K562 (cell line): ENCODE measurements around the gene MFSD12. TPM values are rescaled to one million over a fixed set of nuclear protein-coding genes. Genes with fewer than 3 reads are reported as not detected.

ENCODE experiments used
- ARHGAP35 ChIP-seq: fragments of 450-650 bp; IDR thresholded peaks from 2 replicates; pipeline ENCODE4 v1.6.1; 2018; ENCODE audit not compliant: partially characterized antibody
- C11orf30 ChIP-seq: fragments of 450-650 bp; IDR thresholded peaks from 2 replicates; pipeline ENCODE4 v1.6.1; 2016; ENCODE audit warnings: low read depth, mild to moderate bottlenecking
- CTCF ChIP-seq, 3 experiments: IDR thresholded peaks in 2 of 3; conservative IDR thresholded peaks in 1 of 3; 2 replicates each; pipeline ENCODE4 v1.5.1; 2011 to 2012; ENCODE audit warnings: low read length in 3 of 3, mild to moderate bottlenecking in 3 of 3, control low read depth in 2 of 3, improper control_type of control experiment in 1 of 3, inconsistent platforms in 1 of 3, low read depth in 1 of 3, mixed read lengths in 1 of 3, moderate library complexity in 1 of 3; ENCODE audit not compliant: insufficient read depth in 2 of 3
- E2F4 ChIP-seq: sonication (generic); formaldehyde crosslinking; IDR thresholded peaks from 2 replicates; pipeline ENCODE4 v1.8.0; 2022; ENCODE audit warnings: mild to moderate bottlenecking, low read depth, missing genetic modification reagents
- FOXK1 ChIP-seq: sonication (generic); formaldehyde crosslinking; IDR thresholded peaks from 2 replicates; pipeline ENCODE4 v1.8.0; 2022; ENCODE audit warnings: missing genetic modification reagents, mild to moderate bottlenecking, borderline replicate concordance
- FOXK2 ChIP-seq, 2 experiments: fragments of 450-650 bp; IDR thresholded peaks in 1 of 2; conservative IDR thresholded peaks in 1 of 2; 2 replicates each; pipeline ENCODE4 v1.6.1; 2016; ENCODE audit warnings: low read depth in 2 of 2, mild to moderate bottlenecking in 1 of 2
- FOXP1 ChIP-seq: sonication (generic); formaldehyde crosslinking; IDR thresholded peaks from 2 replicates; pipeline ENCODE4 v1.8.0; 2022; ENCODE audit warnings: mild to moderate bottlenecking, missing genetic modification reagents
- GABPA ChIP-seq: fragments of 200-800 bp; sonication (Bioruptor generic); conservative IDR thresholded peaks from 2 replicates; pipeline ENCODE4 v1.6.1; 2016; ENCODE audit warnings: low read depth, missing genetic modification characterization, missing compliant biosample characterization
- GTF2E2 ChIP-seq: fragments of 200-800 bp; sonication (Bioruptor generic); IDR thresholded peaks from 2 replicates; pipeline ENCODE4 v1.6.1; 2016; ENCODE audit warnings: missing genetic modification characterization, missing compliant biosample characterization
- JUND ChIP-seq, 2 experiments: IDR thresholded peaks; 2 replicates in 1 of 2; 3 replicates in 1 of 2; pipeline ENCODE4 v1.6.1; 2011; ENCODE audit warnings: borderline replicate concordance in 2 of 2, low read depth in 2 of 2, low read length in 2 of 2, improper control_type of control experiment in 1 of 2, missing biosample characterization in 1 of 2, missing genetic modification characterization in 1 of 2, missing genetic modification reagents in 1 of 2
- LEF1 ChIP-seq: fragments of 450-650 bp; IDR thresholded peaks from 2 replicates; pipeline ENCODE4 v1.6.1; 2016; ENCODE audit warnings: mild to moderate bottlenecking
- MBD1 ChIP-seq: fragments of 250-450 bp; sonication (Bioruptor Pico); IDR thresholded peaks from 2 replicates; pipeline ENCODE4 v1.8.0; 2022; ENCODE audit warnings: inconsistent platforms
- MEIS2 ChIP-seq: fragments of 450-650 bp; IDR thresholded peaks from 2 replicates; pipeline ENCODE4 v1.6.1; 2014; ENCODE audit warnings: mild to moderate bottlenecking; ENCODE audit not compliant: partially characterized antibody
- MIER1 ChIP-seq: fragments of 450-650 bp; IDR thresholded peaks from 2 replicates; pipeline ENCODE4 v1.6.1; 2016; ENCODE audit warnings: antibody characterized with exemption, mild to moderate bottlenecking, low read depth
- NBN ChIP-seq: fragments of 450-650 bp; IDR thresholded peaks from 2 replicates; pipeline ENCODE4 v1.6.1; 2016; ENCODE audit warnings: low read depth, mild to moderate bottlenecking
- NCOA1 ChIP-seq: fragments of 450-650 bp; IDR thresholded peaks from 2 replicates; pipeline ENCODE4 v1.6.1; 2016; ENCODE audit warnings: low read depth
- NCOR1 ChIP-seq: fragments of 450-650 bp; IDR thresholded peaks from 2 replicates; pipeline ENCODE4 v1.6.1; 2016; ENCODE audit warnings: mild to moderate bottlenecking, moderate library complexity
- NFE2 ChIP-seq: IDR thresholded peaks from 2 replicates; pipeline ENCODE4 v1.6.1; 2014; ENCODE audit warnings: antibody characterized with exemption, low read depth
- NFYB ChIP-seq: IDR thresholded peaks from 2 replicates; pipeline ENCODE4 v1.6.1; 2011; ENCODE audit warnings: mild to moderate bottlenecking, moderate library complexity; ENCODE audit not compliant: insufficient read length; ENCODE audit errors: extremely low read depth
- RAD51 ChIP-seq: fragments of 450-650 bp; IDR thresholded peaks from 2 replicates; pipeline ENCODE4 v1.7.1; 2016; ENCODE audit warnings: low read depth, mild to moderate bottlenecking, borderline replicate concordance
- RBM39 ChIP-seq: fragments of 200-400 bp; formaldehyde crosslinking; optimal IDR thresholded peaks from 2 replicates; pipeline ENCODE3; 2018; ENCODE audit warnings: low read depth, low read length
- TAL1 ChIP-seq: fragments of 450-650 bp; IDR thresholded peaks from 2 replicates; pipeline ENCODE4 v1.6.1; 2016; ENCODE audit warnings: mild to moderate bottlenecking
- TBP ChIP-seq: optimal IDR thresholded peaks from 2 replicates; pipeline ENCODE3; 2011; ENCODE audit warnings: low read depth, low read length, improper control_type of control experiment
- ZC3H4 ChIP-seq: sonication (generic); formaldehyde crosslinking; IDR thresholded peaks from 2 replicates; pipeline ENCODE4 v1.9.0; 2021; ENCODE audit warnings: missing genetic modification reagents, borderline replicate concordance
- ZFP36 ChIP-seq: fragments of 150-350 bp; IDR thresholded peaks from 2 replicates; pipeline ENCODE4 v1.6.1; 2018; ENCODE audit warnings: low read length, low read depth; ENCODE audit not compliant: partially characterized antibody
- ZNF316 ChIP-seq: fragments of 450-650 bp; IDR thresholded peaks from 2 replicates; pipeline ENCODE4 v1.6.1; 2016
- ZNF324 ChIP-seq: fragments of 250-450 bp; sonication (Bioruptor Pico); IDR thresholded peaks from 2 replicates; pipeline ENCODE4 v1.4.0; 2020; ENCODE audit warnings: mild to moderate bottlenecking
- ZNF583 ChIP-seq: fragments of 250-450 bp; sonication (Bioruptor Pico); IDR thresholded peaks from 2 replicates; pipeline ENCODE4 v1.4.0; 2020
- polyA plus RNA-seq, 8 experiments: library from polyadenylated mRNA; depleted of rRNA in 4 of 8; stranded (reverse) in 5 of 8; unstranded in 3 of 8; fragments of >200 nt; fragmentation: Nextera tagmentation in 2 of 8; fragmentation: Illumina TruSeq in 1 of 8; extraction: Ambion mirVana in 2 of 8; extraction: Trizol in 1 of 8; gene quantifications; 2 replicates each; pipeline versions ENCODE4 v1.2.1 to v1.2.3, GENCODE V29; 2011 to 2014; ENCODE audit warnings: inconsistent platforms in 1 of 8, missing spikeins in 1 of 8
- total RNA-seq, 7 experiments: library from RNA; depleted of rRNA in 6 of 7; stranded (reverse); fragments of >200 nt in 6 of 7; fragmentation: Illumina TruSeq in 2 of 7; extraction: Trizol in 2 of 7; gene quantifications; 2 replicates each; pipeline versions ENCODE4 v1.2.1 to v1.2.3, GENCODE V29; 2011 to 2021; ENCODE audit warnings: low replicate concordance in 1 of 7

The MFSD12 gene
- total and polyA plus RNA-seq, 9 of the 15 experiments (the other 6 are each of a cell fraction or from before 2014, with no cell fraction given): 0.69 to 112 (median 31.8) TPM

DNA sequence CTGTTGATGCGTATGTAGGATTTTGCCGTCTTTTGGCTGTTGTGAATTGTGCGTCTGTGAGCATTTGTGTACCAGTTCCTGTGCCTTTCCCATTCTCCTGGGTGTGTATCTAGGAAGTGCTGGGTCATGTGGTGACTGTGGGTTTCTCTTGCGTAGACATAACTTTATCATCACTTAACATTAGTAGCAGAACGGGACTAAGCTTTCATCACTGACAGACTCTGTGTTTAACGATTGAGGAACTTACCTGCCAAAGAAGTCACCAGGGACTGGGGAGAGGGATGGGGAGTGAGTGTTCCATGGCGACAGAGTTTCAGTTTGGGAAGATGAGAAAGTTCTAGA, 36.3 kb downstream of the MFSD12 start (continued):
- no peak for TF ChIP-seq CTCF (IDR thresholded peaks at IDR 0.05 in 2 of 3, conservative IDR thresholded peaks at IDR 0.05 in 1 of 3; ENCODE audit: insufficient read depth in 2 of 3, low read depth in 1 of 3, low read length in 3 of 3)
- TF ChIP-seq NCOA1: 0 out of 2 replicates have a peak, but pooled peaks have one; percentile 9
- no peak for TF ChIP-seq ZNF324 (CRISPR knock-in tag)
- no peak for TF ChIP-seq E2F4
- TF ChIP-seq C11orf30: peak; percentile 86
- TF ChIP-seq NFYB: no peak
- 0 out of 2 replicates have a peak, but pooled peaks have one; percentile 14 for TF ChIP-seq GABPA
- TF ChIP-seq FOXP1 (CRISPR knock-in tag): no peak
- peak; percentile 48 to 65 for TF ChIP-seq FOXK2 (conservative IDR thresholded peaks at IDR 0.05 in 1 of 2, IDR thresholded peaks at IDR 0.05 in 1 of 2; ENCODE audit: low read depth in 2 of 2)
- TF ChIP-seq MBD1: no peak
- peak; percentile 25; the same call in 1 of the 2 replicates for TF ChIP-seq NCOR1
- TF ChIP-seq MIER1: no peak
- peak; percentile 84 for TF ChIP-seq NFE2
- TF ChIP-seq ZC3H4 (CRISPR knock-in tag): no peak
- TF ChIP-seq GTF2E2: no peak
- TF ChIP-seq RBM39: no peak
- TF ChIP-seq ARHGAP35: peak; percentile 15
- peak; percentile 91 for TF ChIP-seq ZNF316
- TF ChIP-seq RAD51: peak; percentile 60; the same call in 1 of the 2 replicates
- no peak for TF ChIP-seq ZFP36
- peak; percentile 60; the same call in 1 of the 2 replicates for TF ChIP-seq LEF1
- peak; percentile 31 for TF ChIP-seq TAL1
- TF ChIP-seq JUND (IDR thresholded peaks at IDR 0.05; ENCODE audit: borderline replicate concordance, low read depth, low read length): peak; percentile 13; the same call in 1 of the 2 replicates
- TF ChIP-seq JUND (tag; IDR thresholded peaks at IDR 0.05; ENCODE audit: borderline replicate concordance, low read depth, low read length): no peak
- 0 out of 2 replicates have a peak, but pooled peaks have one; percentile 36 for TF ChIP-seq NBN
- TF ChIP-seq MEIS2: peak; percentile 82
- no peak; the same call in 1 of the 2 replicates for TF ChIP-seq FOXK1 (CRISPR knock-in tag)
- TF ChIP-seq ZNF583 (CRISPR knock-in tag): no peak
- no peak for TF ChIP-seq TBP
